Measurements from ENCODE around the gene LTBP4.
"Not testable (repeated sequence)": the region's sequence is repeated elsewhere in the genome, so short reads cannot be mapped to it uniquely, and the experiment has no call there.

The LTBP4 gene

GRCh38 chr19:40613690-40614621, 12.8 kb downstream of the LTBP4 start:
- peak; percentile 72 for DNase-seq

- DNase-seq, result no peak
These were observed 13.6 kb downstream of the LTBP4 start for GRCh38 chr19:40614622-40615411.

GRCh38 chr19:40616178-40616577, 15.0 kb downstream of the LTBP4 start:
- DNase-seq, result no peak

- no peak for DNase-seq
These were observed 15.8 kb downstream of the LTBP4 start for GRCh38 chr19:40616941-40617340.

- no peak for DNase-seq
These were observed 16.8 kb downstream of the LTBP4 start for GRCh38 chr19:40617961-40618360.

GRCh38 chr19:40619333-40620160, 18.4 kb downstream of the LTBP4 start:
- no peak for DNase-seq

- no peak for DNase-seq
These were observed 19.0 kb downstream of the LTBP4 start for GRCh38 chr19:40620161-40620485.

- DNase-seq, result no peak
These were observed 20.1 kb downstream of the LTBP4 start for GRCh38 chr19:40621283-40621682.

- no peak for DNase-seq
These were observed 21.0 kb downstream of the LTBP4 start for GRCh38 chr19:40621966-40622772.

- no peak for DNase-seq
These were observed 21.6 kb downstream of the LTBP4 start for GRCh38 chr19:40622773-40623075.

GRCh38 chr19:40623403-40624251, 22.5 kb downstream of the LTBP4 start:
- DNase-seq, result peak; percentile 16

GRCh38 chr19:40624369-40625153, 23.4 kb downstream of the LTBP4 start:
- not testable (repeated sequence) for DNase-seq

GRCh38 chr19:40625406-40626120, 24.4 kb downstream of the LTBP4 start:
- DNase-seq, result no peak

- no peak for DNase-seq
These were observed 25.7 kb downstream of the LTBP4 start for GRCh38 chr19:40626918-40627317.

GRCh38 chr19:40627486-40628279, 26.5 kb downstream of the LTBP4 start:
- no peak for DNase-seq

- no peak for DNase-seq
These were observed 28.2 kb downstream of the LTBP4 start for GRCh38 chr19:40629346-40629745.

GRCh38 chr19:40630571-40631160, 29.5 kb downstream of the LTBP4 start:
- no peak for DNase-seq

GRCh38 chr19:40632311-40633036, 31.3 kb downstream of the LTBP4 start:
- DNase-seq, result no peak

Data from NCI-H1092 treated with DMSO at 0.1 percent for 48 hours (cell line).